A673 (cell line): ENCODE results near the gene NOC3L.

ENCODE experiments used
- EZH2 ChIP-seq: fragments of 200-600 bp; sonication (generic); IDR thresholded peaks from 2 replicates; pipeline ENCODE4 v1.6.1; 2017; ENCODE audit warnings: borderline replicate concordance, low read depth, mild to moderate bottlenecking, mixed read lengths, antibody characterized with exemption, low read length; ENCODE audit not compliant: poor library complexity, severe bottlenecking
- TF ChIP-seq, protein P1 (sequence below): fragments of 300-800, 200-600 bp; sonication (generic); conservative IDR thresholded peaks from 2 replicates; pipeline ENCODE4 v1.5.1; 2017; ENCODE audit warnings: low read depth, mild to moderate bottlenecking, antibody characterized with exemption, low read length, moderate library complexity, mixed read lengths

DNA sequence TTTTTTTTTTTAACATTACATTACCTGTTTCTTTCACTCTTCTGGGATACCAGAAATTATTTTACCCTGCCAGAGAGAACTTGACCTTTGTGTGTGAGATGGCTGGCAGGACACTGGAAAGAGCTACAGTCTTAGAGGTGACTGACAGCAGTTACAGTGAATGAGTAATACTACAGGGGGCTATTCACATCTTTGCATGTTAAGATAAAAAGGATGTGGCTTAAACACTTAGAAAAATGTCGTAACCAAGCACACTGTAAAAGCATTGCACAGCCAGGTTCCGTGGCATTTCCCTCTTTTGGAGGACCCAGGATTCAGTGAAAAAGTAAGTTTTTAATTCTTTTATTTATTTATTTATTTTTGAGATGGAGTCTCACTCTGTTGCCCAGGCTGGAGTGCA is 20.8 kb upstream of the NOC3L start:
- TF ChIP-seq, protein P1, sequence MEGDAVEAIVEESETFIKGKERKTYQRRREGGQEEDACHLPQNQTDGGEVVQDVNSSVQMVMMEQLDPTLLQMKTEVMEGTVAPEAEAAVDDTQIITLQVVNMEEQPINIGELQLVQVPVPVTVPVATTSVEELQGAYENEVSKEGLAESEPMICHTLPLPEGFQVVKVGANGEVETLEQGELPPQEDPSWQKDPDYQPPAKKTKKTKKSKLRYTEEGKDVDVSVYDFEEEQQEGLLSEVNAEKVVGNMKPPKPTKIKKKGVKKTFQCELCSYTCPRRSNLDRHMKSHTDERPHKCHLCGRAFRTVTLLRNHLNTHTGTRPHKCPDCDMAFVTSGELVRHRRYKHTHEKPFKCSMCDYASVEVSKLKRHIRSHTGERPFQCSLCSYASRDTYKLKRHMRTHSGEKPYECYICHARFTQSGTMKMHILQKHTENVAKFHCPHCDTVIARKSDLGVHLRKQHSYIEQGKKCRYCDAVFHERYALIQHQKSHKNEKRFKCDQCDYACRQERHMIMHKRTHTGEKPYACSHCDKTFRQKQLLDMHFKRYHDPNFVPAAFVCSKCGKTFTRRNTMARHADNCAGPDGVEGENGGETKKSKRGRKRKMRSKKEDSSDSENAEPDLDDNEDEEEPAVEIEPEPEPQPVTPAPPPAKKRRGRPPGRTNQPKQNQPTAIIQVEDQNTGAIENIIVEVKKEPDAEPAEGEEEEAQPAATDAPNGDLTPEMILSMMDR, result no peak
- TF ChIP-seq EZH2, result no peak
